OCI-LY1 (cell line): ENCODE data around the gene ABCA5.

Experiments
- CTCF ChIP-seq: fragments of 200-600 bp; sonication (generic), shearing (Covaris generic); IDR thresholded peaks from 2 replicates; pipeline ENCODE4 v1.5.1; 2017; ENCODE audit warnings: mild to moderate bottlenecking, antibody characterized with exemption, low read length, moderate library complexity, mixed read lengths
- EZH2 ChIP-seq: fragments of 200-600 bp; sonication (generic), shearing (Covaris generic); IDR thresholded peaks from 2 replicates; pipeline ENCODE4 v1.8.0; 2017; ENCODE audit warnings: borderline replicate concordance, mixed run types, mild to moderate bottlenecking, antibody characterized with exemption, low read length, moderate library complexity, mixed read lengths

GRCh38 chr17:69236464-69236863 lies 90.5 kb downstream of the ABCA5 start:
- TF ChIP-seq CTCF (no peak), EZH2 (no peak)
